ENCODE measurements around the gene LRRC42. TPM values are rescaled to one million over a fixed set of nuclear protein-coding genes. Genes with fewer than 3 reads are reported as not detected.

LRRC42 gene
- total RNA-seq, 4 donors from 2014 or later, result 11.4 to 17.8 (median 14.6) TPM

DNA sequence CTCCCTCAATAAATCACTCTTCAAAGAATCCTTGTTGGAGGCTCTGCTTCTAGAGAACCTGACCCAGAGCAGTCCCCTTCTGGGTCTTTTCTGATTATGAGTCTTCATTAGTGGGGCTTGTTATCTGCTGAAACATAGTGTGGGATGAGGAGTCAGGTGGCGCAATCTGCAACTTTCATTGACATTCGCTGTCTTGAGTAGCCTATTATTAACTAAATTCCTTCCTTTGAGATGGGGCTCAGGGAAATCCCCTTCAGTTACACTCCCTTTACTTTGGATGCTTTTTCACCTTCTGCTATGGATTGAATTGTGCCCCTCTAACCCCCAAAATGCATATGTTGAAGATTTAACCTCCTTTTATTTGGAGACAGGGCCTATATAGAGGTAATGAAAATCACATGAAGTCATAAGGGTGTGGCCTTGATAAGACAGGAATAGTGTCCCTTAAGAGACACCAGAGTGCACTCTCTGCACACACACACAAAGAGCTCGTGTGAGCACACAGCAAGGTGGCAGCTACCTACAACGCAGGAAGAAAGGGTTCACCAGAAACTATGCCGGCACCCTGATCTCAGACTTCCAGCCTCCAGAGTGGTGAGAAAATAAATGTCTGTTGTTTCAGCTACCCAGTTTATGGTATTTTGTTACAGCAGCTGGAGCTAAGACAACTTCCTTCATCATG is 32.7 kb upstream of the LRRC42 start:
- in situ Hi-C loops (cut with MboI; ENCODE audit: low sequenced_read_pairs in 4 of 4), result no loop called here
- no peaks in the 10 kb centered on the region for H3K9me3 ChIP-seq
- H3K36me3 ChIP-seq, result no peaks in the 10 kb centered on the region
- ATAC-seq, result no peak
- H3K27me3 ChIP-seq, result no peaks in the 10 kb centered on the region
- H3K27ac ChIP-seq, result no peak overlapping the region
- no peaks in the 10 kb centered on the region for H3K4me1 ChIP-seq
- TF ChIP-seq, protein P1, sequence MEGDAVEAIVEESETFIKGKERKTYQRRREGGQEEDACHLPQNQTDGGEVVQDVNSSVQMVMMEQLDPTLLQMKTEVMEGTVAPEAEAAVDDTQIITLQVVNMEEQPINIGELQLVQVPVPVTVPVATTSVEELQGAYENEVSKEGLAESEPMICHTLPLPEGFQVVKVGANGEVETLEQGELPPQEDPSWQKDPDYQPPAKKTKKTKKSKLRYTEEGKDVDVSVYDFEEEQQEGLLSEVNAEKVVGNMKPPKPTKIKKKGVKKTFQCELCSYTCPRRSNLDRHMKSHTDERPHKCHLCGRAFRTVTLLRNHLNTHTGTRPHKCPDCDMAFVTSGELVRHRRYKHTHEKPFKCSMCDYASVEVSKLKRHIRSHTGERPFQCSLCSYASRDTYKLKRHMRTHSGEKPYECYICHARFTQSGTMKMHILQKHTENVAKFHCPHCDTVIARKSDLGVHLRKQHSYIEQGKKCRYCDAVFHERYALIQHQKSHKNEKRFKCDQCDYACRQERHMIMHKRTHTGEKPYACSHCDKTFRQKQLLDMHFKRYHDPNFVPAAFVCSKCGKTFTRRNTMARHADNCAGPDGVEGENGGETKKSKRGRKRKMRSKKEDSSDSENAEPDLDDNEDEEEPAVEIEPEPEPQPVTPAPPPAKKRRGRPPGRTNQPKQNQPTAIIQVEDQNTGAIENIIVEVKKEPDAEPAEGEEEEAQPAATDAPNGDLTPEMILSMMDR (IDR thresholded peaks at IDR 0.05 in 4 of 5, conservative IDR thresholded peaks at IDR 0.05 in 1 of 5), result no peak
- no peak for TF ChIP-seq POLR2A (IDR thresholded peaks at IDR 0.05)
- DNase-seq, result no peak
- no peak overlapping the region for H3K4me3 ChIP-seq
- intact Hi-C loops (cut with DNase I; ENCODE audit: low total_unique reads), result no loop called here

DNA sequence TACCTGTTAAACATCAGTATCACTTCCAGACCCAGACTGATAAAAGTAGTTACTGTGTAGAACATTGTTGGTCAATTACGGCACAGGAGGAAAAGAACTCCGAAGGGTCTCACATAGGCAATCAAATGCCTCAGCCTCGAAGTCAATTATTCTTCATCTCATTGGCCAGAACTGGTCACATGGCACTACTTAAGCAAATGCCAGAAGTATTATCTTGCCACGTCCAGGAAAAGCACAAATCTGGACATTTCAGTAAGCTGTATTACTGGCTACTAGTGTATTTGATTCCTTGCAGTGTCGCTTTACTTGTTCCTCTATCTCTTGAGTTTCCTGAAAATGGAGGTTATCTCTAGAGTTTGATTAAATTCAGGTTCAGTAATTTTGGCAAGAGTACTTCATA is 27.8 kb upstream of the LRRC42 start:
- no peaks in the 10 kb centered on the region for H3K36me3 ChIP-seq
- intact Hi-C loops (cut with DNase I; ENCODE audit: low total_unique reads), result no loop called here
- H3K4me1 ChIP-seq, result no peaks in the 10 kb centered on the region
- no peak overlapping the region for H3K27ac ChIP-seq
- in situ Hi-C loops (cut with MboI; ENCODE audit: low sequenced_read_pairs in 4 of 4), result no loop called here
- no peak overlapping the region for H3K4me3 ChIP-seq
- no peak for TF ChIP-seq POLR2A (IDR thresholded peaks at IDR 0.05)
- TF ChIP-seq, protein P1 (IDR thresholded peaks at IDR 0.05 in 4 of 5, conservative IDR thresholded peaks at IDR 0.05 in 1 of 5), result no peak
- no peaks in the 10 kb centered on the region for H3K27me3 ChIP-seq
- DNase-seq (no peak), ATAC-seq (no peak)
- H3K9me3 ChIP-seq, result no peaks in the 10 kb centered on the region

DNA sequence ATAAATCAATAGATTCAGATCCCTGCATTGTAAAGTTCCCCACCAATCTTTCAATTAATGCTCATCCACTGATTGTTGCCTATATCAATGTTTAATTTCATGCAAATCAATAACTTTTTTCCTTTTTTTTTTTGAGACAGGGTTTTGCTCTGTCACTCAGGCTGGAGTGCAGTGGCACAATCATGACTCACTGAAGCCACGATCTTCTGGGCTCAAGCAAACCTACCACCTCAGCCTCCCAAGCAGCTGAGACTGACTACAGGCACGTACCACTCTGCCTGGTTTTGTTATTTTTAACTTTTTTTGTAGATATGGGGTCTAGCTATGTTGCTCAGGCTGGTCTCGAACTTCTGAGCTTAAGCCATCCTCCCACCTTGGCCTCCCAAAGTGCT is 26.5 kb upstream of the LRRC42 start:
- TF ChIP-seq, protein P1 (IDR thresholded peaks at IDR 0.05 in 4 of 5, conservative IDR thresholded peaks at IDR 0.05 in 1 of 5), result no peak
- TF ChIP-seq POLR2A (IDR thresholded peaks at IDR 0.05), result no peak
- H3K27ac ChIP-seq, result no peak overlapping the region
- in situ Hi-C loops (cut with MboI; ENCODE audit: low sequenced_read_pairs in 4 of 4) (no loop called here), intact Hi-C loops (cut with DNase I; ENCODE audit: low total_unique reads) (no loop called here)
- H3K36me3 ChIP-seq, result no peaks in the 10 kb centered on the region
- no peaks in the 10 kb centered on the region for H3K4me1 ChIP-seq
- DNase-seq (no peak), ATAC-seq (no peak)
- H3K27me3 ChIP-seq, result no peaks in the 10 kb centered on the region
- no peaks in the 10 kb centered on the region for H3K9me3 ChIP-seq
- no peak overlapping the region for H3K4me3 ChIP-seq

DNA sequence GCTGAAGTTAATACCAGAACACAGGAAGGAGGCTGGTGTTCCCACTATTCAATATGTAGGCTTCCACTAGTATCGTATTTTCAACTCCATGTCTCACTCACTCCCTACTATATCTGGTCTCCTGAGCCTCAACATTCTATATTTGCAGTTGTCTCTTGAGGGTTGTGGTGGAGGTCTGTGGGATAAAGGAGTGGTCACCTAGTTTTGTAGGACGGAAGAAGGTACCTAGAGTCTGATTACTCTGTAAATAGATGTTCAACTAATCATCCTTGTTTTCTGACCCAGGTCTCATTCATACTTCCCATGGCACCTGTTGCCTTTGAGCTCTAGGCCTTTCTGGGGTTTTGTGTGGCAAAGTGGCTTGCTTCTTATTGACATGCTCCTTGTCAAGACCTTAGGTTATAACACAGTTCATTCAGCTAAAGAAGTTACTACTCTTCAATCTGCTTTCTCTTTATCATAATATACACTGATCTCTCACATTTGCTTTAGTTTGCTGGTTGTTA is 18.7 kb upstream of the LRRC42 start:
- H3K36me3 ChIP-seq, result no peaks in the 10 kb centered on the region
- no peaks in the 10 kb centered on the region for H3K4me1 ChIP-seq
- intact Hi-C loops (cut with DNase I; ENCODE audit: low total_unique reads) (no loop called here), in situ Hi-C loops (cut with MboI; ENCODE audit: low sequenced_read_pairs in 4 of 4) (no loop called here)
- no peak for DNase-seq
- ATAC-seq, result no peak
- no peak for TF ChIP-seq POLR2A (IDR thresholded peaks at IDR 0.05)
- H3K4me3 ChIP-seq, result no peak overlapping the region
- H3K27me3 ChIP-seq, result no peaks in the 10 kb centered on the region
- H3K27ac ChIP-seq, result no peak overlapping the region
- no peaks in the 10 kb centered on the region for H3K9me3 ChIP-seq

DNA sequence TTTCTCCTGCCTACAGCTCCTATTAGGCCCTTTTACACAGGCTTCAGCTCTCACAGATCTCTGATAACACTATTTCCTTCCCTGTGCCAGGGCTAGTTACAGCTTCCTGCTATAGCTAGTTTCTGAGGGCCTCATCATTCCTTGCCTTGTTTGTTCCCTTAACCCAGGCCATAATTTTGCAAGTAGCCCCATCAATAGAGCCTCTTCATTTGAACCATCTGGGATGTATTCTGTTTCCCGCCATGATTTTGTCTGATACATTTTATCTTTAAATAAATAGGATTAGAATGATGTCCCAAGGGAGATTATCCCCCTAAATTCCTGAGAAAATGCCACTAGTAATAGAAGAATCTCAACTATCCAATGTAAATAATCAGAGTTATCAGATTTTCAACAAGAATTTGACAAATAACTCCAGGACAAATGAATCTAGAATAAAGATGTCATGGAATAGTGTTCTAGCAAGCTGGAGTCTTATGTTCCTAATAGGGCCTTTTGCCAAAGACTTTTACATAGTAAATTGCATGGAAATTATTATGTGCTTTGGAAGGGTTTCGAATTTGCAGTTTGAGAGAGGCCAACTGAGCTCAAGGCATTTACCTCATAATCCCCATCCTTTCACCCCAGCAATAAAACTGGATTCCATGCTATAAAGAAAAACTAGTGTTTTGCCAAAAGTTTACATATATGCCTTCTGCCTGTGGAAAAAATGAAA is 16.7 kb upstream of the LRRC42 start:
- in situ Hi-C loops (cut with MboI; ENCODE audit: low sequenced_read_pairs in 4 of 4), result no loop called here
- ATAC-seq (no peak), DNase-seq (no peak)
- no peak overlapping the region for H3K27ac ChIP-seq
- no peaks in the 10 kb centered on the region for H3K27me3 ChIP-seq
- TF ChIP-seq, protein P1 (IDR thresholded peaks at IDR 0.05 in 4 of 5, conservative IDR thresholded peaks at IDR 0.05 in 1 of 5), result no peak
- TF ChIP-seq POLR2A (IDR thresholded peaks at IDR 0.05), result no peak
- intact Hi-C loops (cut with DNase I; ENCODE audit: low total_unique reads), result no loop called here
- no peaks in the 10 kb centered on the region for H3K36me3 ChIP-seq
- H3K4me3 ChIP-seq, result no peak overlapping the region
- no peaks in the 10 kb centered on the region for H3K4me1 ChIP-seq
- H3K9me3 ChIP-seq, result no peaks in the 10 kb centered on the region
